PC-9 (cell line): Measurements from ENCODE around the gene SPATA31E1. TPM values are rescaled to one million over a fixed set of nuclear protein-coding genes. Genes with fewer than 3 reads are reported as not detected.
"Not testable (repeated sequence)": the region's sequence is repeated elsewhere in the genome, so short reads cannot be mapped to it uniquely, and the experiment has no call there.

Source experiments
- BruUV-seq: library from RNA; stranded (reverse); fragments of 400-500 nt; replicated peaks from 2 replicates; lab custom pipeline; 2021; lab: Mats Ljungman, UMichigan
- CTCF ChIA-PET: fragments of 300-600 bp; sonication (Branson Sonifier 250); formaldehyde crosslinking; loops from one replicate; lab custom pipeline; 2022; ENCODE audit warnings: antibody characterized with exemption; lab: Charles Lee
- POLR2A ChIA-PET: fragments of 300-600 bp; sonication (Branson Sonifier 250); formaldehyde crosslinking; loops from one replicate; lab custom pipeline; 2022; ENCODE audit warnings: antibody characterized with exemption; ENCODE audit not compliant: unreplicated experiment; lab: Charles Lee
- DNase-seq, 2 experiments: peaks; one replicate each; pipeline versions ENCODE4 v3.0.0 to v3.0.0-alpha.2; 2015 to 2022; ENCODE audit warnings: mixed read lengths in 1 of 2
- H2AFZ ChIP-seq: fragments of 200-600 bp; sonication (generic); 2 replicates; pipeline ENCODE4 v1.8.1; 2017; ENCODE audit warnings: antibody characterized with exemption
- H3F3A ChIP-seq: fragments of 200-600 bp; sonication (generic); 2 replicates; pipeline ENCODE4 v1.8.1; 2017; ENCODE audit warnings: antibody characterized with exemption, mild to moderate bottlenecking, low read depth; ENCODE audit not compliant: insufficient read depth
- H3K27ac ChIP-seq: fragments of 200-600 bp; sonication (generic); 2 replicates; pipeline ENCODE4 v1.6.1; 2016; ENCODE audit warnings: mixed run types
- H3K27me3 ChIP-seq: fragments of 200-600 bp; sonication (generic); 2 replicates; pipeline ENCODE4 v1.6.1; 2016; ENCODE audit warnings: low read depth, mixed run types; ENCODE audit not compliant: insufficient read depth
- H3K36me3 ChIP-seq: fragments of 200-600 bp; sonication (generic); 2 replicates; pipeline ENCODE4 v1.6.1; 2016; ENCODE audit warnings: low read depth, mixed run types
- H3K4me1 ChIP-seq: fragments of 200-600 bp; sonication (generic); replicated peaks from 2 replicates; pipeline ENCODE4 v1.6.1; 2016; ENCODE audit warnings: mixed run types; ENCODE audit not compliant: insufficient read depth
- H3K4me2 ChIP-seq: fragments of 200-600 bp; sonication (generic); 2 replicates; pipeline ENCODE4 v1.6.1; 2017; ENCODE audit warnings: mixed run types
- H3K4me3 ChIP-seq: fragments of 200-600 bp; sonication (generic); 2 replicates; pipeline ENCODE4 v1.6.1; 2016; ENCODE audit warnings: mixed run types
- H3K79me2 ChIP-seq: fragments of 200-600 bp; sonication (generic); 2 replicates; pipeline ENCODE4 v1.6.1; 2017; ENCODE audit warnings: low read depth, mixed run types
- H3K9me2 ChIP-seq: fragments of 200-600 bp; sonication (generic); 2 replicates; pipeline ENCODE4 v1.8.1; 2017; ENCODE audit warnings: mild to moderate bottlenecking; ENCODE audit not compliant: insufficient read depth
- H3K9me3 ChIP-seq: fragments of 200-600 bp; sonication (generic); 2 replicates; pipeline ENCODE4 v1.8.1; 2016; ENCODE audit warnings: low read depth; ENCODE audit not compliant: insufficient read depth
- H4K20me1 ChIP-seq: fragments of 200-600 bp; sonication (generic); 2 replicates; pipeline ENCODE4 v1.8.1; 2017; ENCODE audit not compliant: insufficient read depth
- intact Hi-C: fragments of 100-400 bp; cut with micrococcal nuclease; formaldehyde crosslinking; loops from one replicate; pipeline ENCODE4 v1.10.0; 2022; ENCODE audit not compliant: unreplicated experiment
- total RNA-seq: library from RNA; stranded (reverse); gene quantifications from 2 replicates; pipeline ENCODE4 v1.2.3, GENCODE V29; 2021

SPATA31E1 gene
- total RNA-seq, 1 experiment from 2014 or later: not detected

GRCh38 chr9:87924851-87925250, 42.2 kb downstream of the SPATA31E1 start:
- intact Hi-C loops, H3K79me2 ChIP-seq, H3K9me2 ChIP-seq, H2AFZ ChIP-seq, H4K20me1 ChIP-seq, H3K4me2 ChIP-seq, CTCF ChIA-PET, POLR2A ChIA-PET, DNase-seq, H3K27ac ChIP-seq, H3K36me3 ChIP-seq, H3K4me1 ChIP-seq, H3K9me3 ChIP-seq, H3K4me3 ChIP-seq, H3F3A ChIP-seq, H3K27me3 ChIP-seq, BruUV-seq: not testable (repeated sequence)

DNA sequence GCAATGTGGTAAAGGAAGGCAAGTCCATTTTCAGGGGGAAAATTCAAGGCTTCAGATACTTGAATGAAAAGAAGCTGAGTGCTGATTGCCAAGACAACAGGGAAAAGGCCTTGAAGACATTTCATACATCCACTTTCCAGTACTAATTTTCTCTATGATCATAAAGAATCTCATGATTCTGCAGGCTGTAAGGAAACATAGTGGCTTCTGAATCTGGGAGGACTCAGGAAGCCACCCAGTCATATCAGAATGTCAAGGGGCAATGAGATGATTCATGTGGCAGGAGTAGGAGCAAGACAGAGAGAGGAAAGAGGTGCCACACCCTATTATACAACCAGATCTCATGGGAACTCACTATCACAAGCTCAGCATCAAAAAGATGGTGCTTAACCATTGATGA, 46.5 kb downstream of the SPATA31E1 start:
- POLR2A ChIA-PET, H4K20me1 ChIP-seq, DNase-seq, H3K4me1 ChIP-seq, H3K4me2 ChIP-seq, CTCF ChIA-PET, H3K4me3 ChIP-seq, H2AFZ ChIP-seq, H3F3A ChIP-seq, H3K79me2 ChIP-seq, H3K9me3 ChIP-seq, BruUV-seq, H3K27ac ChIP-seq, intact Hi-C loops, H3K9me2 ChIP-seq, H3K27me3 ChIP-seq, H3K36me3 ChIP-seq: not testable (repeated sequence)

DNA sequence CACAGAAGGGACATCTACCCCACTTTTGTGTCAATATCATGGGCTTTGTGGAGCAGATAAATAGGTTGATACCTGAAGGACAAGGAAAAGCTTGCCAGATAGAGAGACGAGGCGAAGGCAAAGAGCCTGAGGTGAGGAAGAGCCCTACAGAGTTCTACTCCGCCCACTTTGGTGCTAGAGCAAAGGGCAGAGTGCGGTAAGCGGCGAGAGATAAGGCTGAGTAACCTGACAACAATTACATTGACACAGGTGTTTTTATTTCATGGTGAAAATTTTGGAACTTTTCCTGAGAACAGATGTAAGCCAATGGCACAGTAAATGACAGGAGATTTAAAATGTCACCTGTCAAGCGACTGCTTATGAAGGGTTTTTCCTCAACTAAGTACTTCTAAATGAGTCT, 51.8 kb downstream of the SPATA31E1 start:
- H3K4me1 ChIP-seq, H2AFZ ChIP-seq, H3K4me3 ChIP-seq, H3F3A ChIP-seq, H3K27me3 ChIP-seq, H3K36me3 ChIP-seq, H3K4me2 ChIP-seq, POLR2A ChIA-PET, H4K20me1 ChIP-seq, BruUV-seq, H3K9me3 ChIP-seq, intact Hi-C loops, H3K9me2 ChIP-seq, H3K79me2 ChIP-seq, DNase-seq, H3K27ac ChIP-seq: not testable (repeated sequence)
- CTCF ChIA-PET: interaction anchor here (0.6 kb wide), 1 partner anchor 172 kb away, joined by 3 read pairs; no protein-coding TSS in a partner anchor

- H3K79me2 ChIP-seq, POLR2A ChIA-PET, H3K36me3 ChIP-seq, H3K4me3 ChIP-seq, H3F3A ChIP-seq, H2AFZ ChIP-seq, H4K20me1 ChIP-seq, DNase-seq, CTCF ChIA-PET, H3K27me3 ChIP-seq, H3K9me2 ChIP-seq, H3K4me2 ChIP-seq, BruUV-seq, H3K4me1 ChIP-seq, H3K9me3 ChIP-seq, intact Hi-C loops, H3K27ac ChIP-seq: not testable (repeated sequence)
Measured at GRCh38 chr9:87937352-87937751, 54.7 kb downstream of the SPATA31E1 start.

GRCh38 chr9:87937918-87938317, 55.2 kb downstream of the SPATA31E1 start:
- H2AFZ ChIP-seq, intact Hi-C loops, H3F3A ChIP-seq, DNase-seq, H4K20me1 ChIP-seq, H3K9me2 ChIP-seq, H3K4me3 ChIP-seq, H3K27ac ChIP-seq, BruUV-seq, H3K4me1 ChIP-seq, H3K36me3 ChIP-seq, H3K9me3 ChIP-seq, H3K27me3 ChIP-seq, POLR2A ChIA-PET, CTCF ChIA-PET, H3K4me2 ChIP-seq, H3K79me2 ChIP-seq: not testable (repeated sequence)

GRCh38 chr9:87938336-87938735, 55.7 kb downstream of the SPATA31E1 start:
- H3K9me2 ChIP-seq, H3K27ac ChIP-seq, H3K27me3 ChIP-seq, CTCF ChIA-PET, H3K4me3 ChIP-seq, H3F3A ChIP-seq, H3K4me1 ChIP-seq, H3K9me3 ChIP-seq, POLR2A ChIA-PET, H4K20me1 ChIP-seq, DNase-seq, BruUV-seq, H3K36me3 ChIP-seq, H3K4me2 ChIP-seq, H2AFZ ChIP-seq, H3K79me2 ChIP-seq, intact Hi-C loops: not testable (repeated sequence)
